ENCODE measurements around the gene UTP4. TPM values are rescaled to one million over a fixed set of nuclear protein-coding genes. Genes with fewer than 3 reads are reported as not detected.

The UTP4 gene
- total RNA-seq, 1 donor from 2014 or later = 13.7 TPM

- DNase-seq (ENCODE audit: low spot score) = peak; percentile 21
Observed at GRCh38 chr16:69176033-69176800, 43.8 kb downstream of the UTP4 start.

DNA sequence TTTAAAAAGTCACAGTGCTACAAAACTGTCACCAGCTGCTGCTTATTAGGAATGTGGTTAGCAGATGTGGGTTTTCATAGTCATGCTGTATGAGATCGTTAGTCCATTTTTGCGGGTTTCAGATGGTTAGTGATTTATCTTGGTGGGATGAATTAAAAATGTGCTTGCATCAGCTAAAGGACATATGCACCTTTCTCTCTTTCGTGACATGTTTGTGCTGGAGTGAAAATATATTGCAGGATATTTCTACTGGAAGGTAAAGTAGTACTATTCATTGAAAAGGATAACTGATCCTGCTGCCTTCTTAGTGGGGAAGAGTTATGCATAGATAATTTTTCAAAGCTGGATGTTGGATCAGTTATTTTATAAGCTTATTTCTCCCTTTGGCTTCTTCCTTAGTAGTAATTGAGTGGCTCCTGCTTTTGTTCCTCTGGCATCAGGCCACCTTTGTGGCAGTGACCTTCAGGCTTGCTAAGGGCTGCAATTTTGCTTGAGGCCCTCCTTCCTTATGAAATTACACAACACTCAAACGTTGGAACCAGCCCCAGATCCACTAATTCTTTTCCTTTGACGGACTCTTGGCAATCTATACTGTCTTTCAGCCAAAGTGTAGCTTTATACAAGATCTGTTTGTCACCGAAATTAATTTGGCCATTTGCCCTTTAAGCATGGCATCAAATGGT lies 47.0 kb downstream of the UTP4 start:
- peak; percentile 91 for DNase-seq (ENCODE audit: low spot score)

DNA sequence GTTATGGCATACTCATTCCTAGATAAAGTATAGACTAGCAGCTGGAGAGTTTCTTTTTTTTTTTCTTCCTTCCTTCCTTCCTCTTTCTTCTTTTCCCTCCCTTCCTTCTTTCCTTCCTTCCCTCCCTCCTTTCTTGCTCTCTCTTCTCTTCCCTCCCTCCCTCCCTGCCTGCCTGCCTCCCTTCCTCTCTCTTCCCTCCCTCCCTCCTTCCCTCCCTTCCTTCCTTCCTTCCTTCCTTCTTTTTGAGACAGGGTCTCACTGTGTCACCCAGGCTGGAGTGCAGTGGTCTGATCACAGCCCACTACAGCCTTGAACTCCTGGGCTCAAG lies 47.5 kb downstream of the UTP4 start:
- no peak for DNase-seq (ENCODE audit: low spot score)

GRCh38 chr16:69182730-69183416 lies 50.4 kb downstream of the UTP4 start:
- peak; percentile 33 for DNase-seq (ENCODE audit: low spot score)

- peak; percentile 95 for DNase-seq (ENCODE audit: low spot score)
Observed at GRCh38 chr16:69186642-69187445, 54.4 kb downstream of the UTP4 start, which contains the start of gene SNTB2. SNTB2 (plus strand) TSS chr16:69187164; CDS start chr16:69187167, 3 bp downstream.

GRCh38 chr16:69187446-69188235 lies 55.2 kb downstream of the UTP4 start:
- peak; percentile 64 for DNase-seq (ENCODE audit: low spot score)

GRCh38 chr16:69188236-69188549 lies 55.7 kb downstream of the UTP4 start:
- peak; percentile 47 for DNase-seq (ENCODE audit: low spot score)

DNA sequence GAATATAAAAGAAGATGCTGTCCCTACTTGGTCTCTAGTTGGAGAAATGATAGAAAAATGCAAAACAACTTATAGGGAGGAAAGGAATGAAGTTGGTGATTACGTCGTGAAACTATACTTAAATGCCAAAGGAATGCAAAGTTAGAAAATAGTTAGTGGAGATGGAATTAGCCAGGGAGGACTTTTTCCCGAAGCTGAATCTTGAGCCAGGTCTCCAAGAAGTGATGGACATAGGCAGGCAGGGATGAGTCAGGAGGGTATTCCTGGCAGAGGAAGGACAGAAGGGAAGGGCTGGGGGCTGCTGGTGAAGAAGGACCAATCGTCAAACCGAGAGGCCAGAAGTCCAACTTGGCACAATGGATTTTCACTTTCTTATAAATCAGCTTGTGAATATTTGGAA lies 56.3 kb downstream of the UTP4 start:
- peak; percentile 47 for DNase-seq (ENCODE audit: low spot score)

- no peak for DNase-seq (ENCODE audit: low spot score)
Observed at GRCh38 chr16:69190046-69190588, 57.7 kb downstream of the UTP4 start.

GRCh38 chr16:69190598-69190997 lies 58.1 kb downstream of the UTP4 start:
- no peak for DNase-seq (ENCODE audit: low spot score)

- no peak for DNase-seq (ENCODE audit: low spot score)
Observed at GRCh38 chr16:69191136-69191535, 58.7 kb downstream of the UTP4 start.

GRCh38 chr16:69193855-69194254 lies 61.4 kb downstream of the UTP4 start:
- DNase-seq (ENCODE audit: low spot score) = no peak

DNA sequence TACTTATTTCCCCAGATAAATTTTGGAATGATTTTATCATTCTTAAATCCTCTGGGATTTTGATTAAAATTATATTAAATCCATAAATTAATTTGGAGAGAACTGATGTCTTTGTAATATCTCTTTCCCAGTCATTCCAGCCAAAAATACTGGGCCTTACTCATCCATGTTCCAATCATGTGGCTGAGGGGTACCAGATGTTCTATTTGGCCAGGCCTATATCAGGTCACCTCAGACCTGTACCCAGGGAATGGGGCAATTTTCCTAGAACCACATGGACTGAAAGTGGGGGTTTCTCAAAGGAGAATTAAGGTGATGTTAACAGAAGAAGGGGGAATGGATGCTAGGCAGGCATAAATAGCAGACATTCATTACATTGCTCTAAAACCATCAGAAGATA lies 62.0 kb downstream of the UTP4 start:
- no peak for DNase-seq (ENCODE audit: low spot score)

GRCh38 chr16:69195369-69196029 lies 63.0 kb downstream of the UTP4 start:
- DNase-seq (ENCODE audit: low spot score) = no peak

DNA sequence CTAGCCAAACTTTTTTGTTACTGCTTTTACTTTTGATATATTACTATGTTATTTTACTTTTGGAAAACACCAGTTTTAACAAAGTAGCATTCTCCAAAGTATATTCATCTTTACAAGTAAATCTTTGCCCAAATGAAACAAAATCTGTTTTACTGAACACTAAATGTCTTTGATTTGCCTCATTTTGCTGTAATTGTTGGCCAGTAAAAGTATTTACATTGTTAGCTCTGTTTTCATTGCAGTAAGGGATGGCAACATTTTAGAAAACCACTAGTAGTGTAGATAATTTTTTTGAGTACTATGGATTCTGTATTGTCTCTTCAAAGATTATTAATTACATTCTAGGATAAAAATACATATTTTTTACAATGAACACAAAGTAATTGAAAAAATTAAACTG lies 65.1 kb downstream of the UTP4 start:
- no peak for DNase-seq (ENCODE audit: low spot score)

DNA sequence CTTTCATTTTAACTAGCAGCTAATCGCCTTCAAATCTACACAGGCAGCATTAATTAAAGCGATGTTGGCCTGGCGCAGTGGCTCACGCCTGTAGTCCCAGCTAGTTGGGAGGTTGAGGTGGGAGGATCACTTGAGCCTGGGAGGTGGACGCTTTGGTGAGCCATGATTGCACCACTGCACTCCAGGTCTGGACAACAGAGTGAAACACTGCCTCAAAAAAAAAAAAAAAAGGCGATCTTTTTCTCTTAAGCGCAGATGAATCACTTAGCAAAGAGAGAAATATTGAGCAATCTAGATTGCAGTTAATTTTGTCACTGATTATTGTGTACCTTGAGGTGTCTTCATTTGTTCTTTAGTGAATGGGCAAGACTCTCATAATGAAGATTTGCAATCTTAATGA lies 66.9 kb downstream of the UTP4 start:
- no peak for DNase-seq (ENCODE audit: low spot score)

DNA sequence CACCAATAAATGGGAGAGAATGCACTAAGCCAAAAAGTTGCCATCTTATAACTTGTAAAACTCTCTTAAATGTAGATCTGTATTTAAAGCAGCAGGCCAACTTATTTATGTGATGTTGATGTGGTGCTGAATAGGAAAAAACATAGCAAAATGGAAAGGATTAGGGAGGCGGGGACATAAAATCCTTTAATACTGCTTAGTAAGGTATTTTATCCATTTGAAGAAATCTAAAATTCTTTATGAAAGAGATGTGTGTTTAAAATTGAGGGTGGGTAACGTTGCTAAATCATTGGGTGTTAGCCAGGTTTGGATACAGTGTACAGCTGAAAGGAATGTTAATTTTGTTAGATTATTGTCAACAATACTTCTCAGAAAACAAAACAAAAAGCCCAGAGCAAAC lies 68.8 kb downstream of the UTP4 start:
- peak; percentile 27 for DNase-seq (ENCODE audit: low spot score)

DNA sequence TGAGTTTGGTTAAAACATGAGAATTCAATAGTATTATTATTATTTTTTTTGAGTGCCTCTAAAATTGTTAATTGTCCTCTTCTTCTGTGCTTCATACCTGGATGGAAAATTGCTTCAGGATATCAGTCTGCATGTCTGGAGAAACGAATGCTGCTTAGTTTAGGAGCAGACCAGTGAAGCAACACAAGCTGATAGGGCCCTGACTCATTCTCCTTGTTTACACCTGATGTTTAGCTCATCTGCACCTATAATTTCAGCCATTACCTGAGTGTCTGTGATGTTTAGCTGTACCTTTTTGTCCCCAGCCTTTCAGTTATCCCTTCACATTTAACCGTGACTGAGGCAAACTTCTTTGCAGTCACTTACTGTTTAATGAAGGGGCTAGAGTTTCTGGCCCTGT lies 69.3 kb downstream of the UTP4 start:
- DNase-seq (ENCODE audit: low spot score) = no peak

DNA sequence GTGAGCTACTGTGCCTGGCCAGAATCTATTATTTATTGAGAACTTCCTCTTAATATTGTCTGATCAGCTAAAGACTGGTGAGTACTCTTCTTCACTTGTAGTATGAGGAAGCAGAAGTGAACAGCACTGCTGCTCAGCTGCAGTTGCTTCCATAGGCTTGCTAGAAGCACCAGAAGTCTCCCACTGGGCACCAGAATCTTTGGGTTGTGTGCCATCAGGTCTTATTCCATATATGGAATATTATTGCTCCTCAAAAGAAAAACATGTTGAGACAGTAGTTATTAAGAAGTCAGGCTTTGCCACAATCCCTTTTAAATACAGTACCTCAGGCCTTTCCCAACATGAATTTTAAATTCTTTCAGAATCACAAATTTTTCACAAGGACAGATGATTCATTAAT lies 71.7 kb downstream of the UTP4 start:
- DNase-seq (ENCODE audit: low spot score) = no peak

DNA sequence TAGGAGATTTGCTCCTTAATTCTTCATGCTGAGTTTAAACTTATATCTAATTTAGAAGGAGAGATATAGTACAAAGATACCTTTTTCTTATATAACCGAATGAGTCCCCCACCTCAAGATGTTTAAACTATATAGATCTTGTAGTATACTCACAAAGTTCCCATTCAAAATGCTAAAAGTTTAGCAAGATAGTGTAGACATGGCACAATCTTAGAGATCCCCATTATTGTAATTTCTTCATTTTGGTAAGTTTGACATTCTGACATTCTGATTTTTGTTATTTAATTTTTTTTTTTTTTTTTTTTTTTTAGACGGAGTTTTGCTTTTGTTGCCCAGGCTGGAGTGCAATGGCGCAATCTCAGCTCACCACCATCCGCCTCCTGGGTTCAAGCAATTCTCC lies 77.3 kb downstream of the UTP4 start:
- DNase-seq (ENCODE audit: low spot score) = no peak
